SW 1271 (cell line): ENCODE results near the gene RPP14.

Experiments
- DNase-seq, 2 experiments: peaks; one replicate each; lab custom pipeline; 2025; lab: John Stamatoyannopoulos, UW

Gene RPP14

DNA sequence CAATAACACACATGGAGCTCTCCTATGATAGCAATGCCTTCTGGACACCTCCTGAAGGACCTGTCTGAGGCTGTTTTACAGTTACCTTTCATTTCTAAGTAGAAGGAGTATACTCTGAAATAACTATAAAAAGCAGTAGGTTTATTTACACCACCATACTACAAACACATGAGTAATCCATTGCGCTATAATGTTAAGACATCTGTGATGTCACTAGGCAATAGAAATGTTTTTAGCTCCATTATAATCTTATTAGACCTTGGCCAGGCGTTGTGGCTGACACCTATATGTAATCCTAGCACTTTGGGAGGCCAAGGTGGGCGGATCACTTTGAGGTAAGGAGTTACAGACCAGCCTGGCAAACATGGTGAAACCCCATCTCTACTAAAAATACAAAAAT lies 51.4 kb downstream of the RPP14 start:
- DNase-seq: no peak

- DNase-seq: no peak
Observed at GRCh38 chr3:58358092-58358491, 52.0 kb downstream of the RPP14 start.

- no peak for DNase-seq
Observed at GRCh38 chr3:58358808-58359207, 52.8 kb downstream of the RPP14 start.

DNA sequence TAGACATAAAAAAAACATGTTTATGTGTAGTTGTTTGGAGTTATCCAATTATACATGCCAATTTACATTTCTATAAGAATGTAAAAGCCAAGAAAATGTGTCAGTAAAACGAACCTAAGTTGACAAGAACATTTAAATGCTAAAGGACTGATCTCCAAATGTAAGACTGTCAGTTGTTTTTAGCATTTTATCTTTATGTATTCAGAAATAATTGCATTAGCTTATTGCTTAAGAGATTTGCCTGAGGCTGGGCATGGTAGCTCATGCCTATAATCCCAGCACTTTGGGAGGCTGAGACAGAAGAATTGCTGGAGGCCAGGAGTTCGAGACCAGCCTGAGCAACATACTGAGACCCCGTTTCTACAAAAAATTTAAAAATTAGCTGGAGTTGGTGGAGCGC lies 53.6 kb downstream of the RPP14 start:
- no peak for DNase-seq

DNA sequence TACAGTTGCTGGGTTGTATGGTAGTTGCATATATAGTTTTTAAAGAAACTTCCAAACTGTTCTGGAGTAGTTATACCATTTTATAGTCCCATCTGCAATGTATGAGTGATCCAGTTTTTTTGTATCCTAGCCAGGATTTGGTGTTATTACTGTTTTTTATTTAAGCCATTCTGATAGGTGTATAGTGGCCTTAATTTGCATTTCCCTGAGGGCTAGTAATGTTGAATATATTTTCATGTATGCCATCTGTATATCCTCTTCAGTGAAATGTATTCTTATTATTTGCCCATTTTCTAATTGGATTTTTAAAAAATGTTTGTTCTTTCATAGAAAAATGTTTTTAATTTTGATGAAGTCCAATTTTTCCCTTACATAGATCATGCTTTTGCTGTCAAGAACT lies 55.8 kb downstream of the RPP14 start:
- no peak for DNase-seq

GRCh38 chr3:58366699-58367098 lies 60.7 kb downstream of the RPP14 start:
- DNase-seq: no peak

- DNase-seq: no peak
Observed at GRCh38 chr3:58369038-58369437, 63.0 kb downstream of the RPP14 start.
